Measurements from ENCODE around the gene MUC20. TPM values are rescaled to one million over a fixed set of nuclear protein-coding genes. Genes with fewer than 3 reads are reported as not detected.

The MUC20 gene
- total and polyA plus RNA-seq, 2 of the 8 experiments (the other 6 are each of a cell fraction or from before 2014, with no cell fraction given) = 0.24 to 0.26 TPM

GRCh38 chr3:195746346-195746745 is 25.6 kb downstream of the MUC20 start:
- Histone ChIP-seq H3K14ac (ENCODE audit: insufficient read length) (no peak overlapping the region), H2BK5ac (ENCODE audit: low read depth, low read length) (no peak overlapping the region), H3K9ac (replicated peaks in 1 of 4; ENCODE audit: extremely low read depth in 1 of 4, low read depth in 3 of 4, low read length in 3 of 4) (no peak overlapping the region), H3K4me2 (ENCODE audit: insufficient read depth in 1 of 2, low read depth in 2 of 2, low read length in 2 of 2) (no peak overlapping the region), H4K5ac (ENCODE audit: insufficient read length, low read depth, low read length) (no peak overlapping the region), H2AFZ (ENCODE audit: low read length) (no peak overlapping the region), H3K56ac (replicated peaks; ENCODE audit: insufficient read length, low read depth, low read length) (no peak overlapping the region), H2BK20ac (ENCODE audit: low read length) (no peak overlapping the region), H4K20me1 (replicated peaks in 1 of 2; ENCODE audit: control insufficient read depth in 1 of 2, insufficient read depth in 2 of 2, low read length in 2 of 2) (peaks cover 0 to 1% of the 10 kb centered on the region in 2 experiments), H2BK15ac (ENCODE audit: low read length) (no peak overlapping the region), H2AK5ac (ENCODE audit: low read depth, low read length) (no peak overlapping the region), H3K79me2 (ENCODE audit: control insufficient read depth in 1 of 2, insufficient read depth in 2 of 2, low read length in 2 of 2) (no peaks in the 10 kb centered on the region), H3K9me3 (ENCODE audit: insufficient read depth in 2 of 2, low read depth in 1 of 2, low read length in 1 of 2) (peaks cover 0 to 6% of the 10 kb centered on the region in 2 experiments; a peak in 1 of 4 replicates), H2BK120ac (replicated peaks; ENCODE audit: low read depth, low read length) (no peak overlapping the region), H3K18ac (ENCODE audit: extremely low read depth, low read length) (no peak overlapping the region), H3K36me3 (ENCODE audit: control insufficient read depth in 2 of 4, insufficient read depth in 4 of 4, low read length in 3 of 4) (no peaks in the 10 kb centered on the region), H3K79me1 (ENCODE audit: low read depth, low read length) (no peaks in the 10 kb centered on the region), H3K27me3 (replicated peaks in 1 of 4; ENCODE audit: control insufficient read depth in 3 of 4, extremely low read depth in 1 of 4, insufficient read depth in 3 of 4, low read length in 3 of 4) (peaks cover 0 to 19% (median 16%) of the 10 kb centered on the region in 4 experiments; a peak in 6 of 7 replicates), H3K4me1 (replicated peaks in 1 of 4; ENCODE audit: control insufficient read depth in 3 of 4, insufficient read depth in 4 of 4, low read length in 3 of 4) (no peaks in the 10 kb centered on the region; a peak in 2 of 7 replicates), H3K4me3 (ENCODE audit: extremely low read depth in 1 of 4, insufficient read depth in 2 of 4, low read depth in 3 of 4, low read length in 4 of 4) (no peak overlapping the region), H3K4ac (replicated peaks; ENCODE audit: insufficient read length, low read depth, low read length) (no peak overlapping the region), H3K23ac (ENCODE audit: insufficient read length) (no peak overlapping the region), H4K91ac (replicated peaks; ENCODE audit: insufficient read length, low read length) (no peak overlapping the region), H2BK12ac (ENCODE audit: low read depth, low read length) (no peak overlapping the region), H3K27ac (ENCODE audit: low read depth, low read length) (no peak overlapping the region), H3K23me2 (ENCODE audit: low read depth, low read length) (no peaks in the 10 kb centered on the region), H4K8ac (ENCODE audit: extremely low read depth, insufficient read depth, low read length) (no peak overlapping the region)
- TF ChIP-seq EZH2 (IDR thresholded peaks at IDR 0.05; ENCODE audit: low read depth, low read length, severe bottlenecking) (no peak), E2F6 (IDR thresholded peaks at IDR 0.05) (no peak)
- ChIA-PET CTCF (ENCODE audit: partially characterized antibody) (interaction anchor here (0.7 to 3.2 kb wide), 3 partner anchors 9 to 104 kb away, joined by 3 to 13 read pairs (median 7); no protein-coding TSS in a partner anchor), POLR2A (ENCODE audit: partially characterized antibody) (interaction anchor here (1.9 kb wide), 1 partner anchor 8 kb away, joined by 7 read pairs; no protein-coding TSS in a partner anchor)
- no peak for FAIRE-seq
- WGBS, 2 experiments (ENCODE audit: extremely low coverage in 1 of 2, insufficient coverage in 1 of 2, insufficient read length in 1 of 2, insufficient replicate concordance in 2 of 2, low coverage in 1 of 2, low lambda C conversion rate in 2 of 2, missing lambda C conversion rate in 1 of 2) = 91% methylated on average over 8 of the region's 8 CpGs; no CpG with 5 or more reads in 1 of the 2 experiments
- no peak for DNase-seq (ENCODE audit: low read depth in 1 of 2, low spot score in 2 of 2)

All from H1 (cell line).